G401 (cell line): Measurements from ENCODE around the gene HES6. TPM values are rescaled to one million over a fixed set of nuclear protein-coding genes. Genes with fewer than 3 reads are reported as not detected.

ENCODE experiments used
- DNase-seq: peaks from one replicate; pipeline ENCODE4 v3.0.0-alpha.2; 2015; ENCODE audit warnings: low spot score
- in situ Hi-C: cut with HindIII; loops from 2 replicates; pipeline ENCODE4 v1.10.0; 2016; ENCODE audit warnings: low sequenced_read_pairs, mixed read lengths
- total RNA-seq: library from RNA; depleted of rRNA; stranded (reverse); fragments of >200 nt; shearing (Covaris generic); gene quantifications from 2 replicates; pipeline ENCODE4 v1.2.3, GENCODE V29; 2014; rRNA removed

Gene HES6, protein sequence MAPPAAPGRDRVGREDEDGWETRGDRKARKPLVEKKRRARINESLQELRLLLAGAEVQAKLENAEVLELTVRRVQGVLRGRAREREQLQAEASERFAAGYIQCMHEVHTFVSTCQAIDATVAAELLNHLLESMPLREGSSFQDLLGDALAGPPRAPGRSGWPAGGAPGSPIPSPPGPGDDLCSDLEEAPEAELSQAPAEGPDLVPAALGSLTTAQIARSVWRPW
- 56.0 and 67.5 TPM in 2 replicates for total RNA-seq

- peak; percentile 68 for DNase-seq
Measured at GRCh38 chr2:238239863-238240756, at the start of gene HES6. HES6 (minus strand) TSS chr2:238240038; CDS start chr2:238239905, 133 bp downstream.

DNA sequence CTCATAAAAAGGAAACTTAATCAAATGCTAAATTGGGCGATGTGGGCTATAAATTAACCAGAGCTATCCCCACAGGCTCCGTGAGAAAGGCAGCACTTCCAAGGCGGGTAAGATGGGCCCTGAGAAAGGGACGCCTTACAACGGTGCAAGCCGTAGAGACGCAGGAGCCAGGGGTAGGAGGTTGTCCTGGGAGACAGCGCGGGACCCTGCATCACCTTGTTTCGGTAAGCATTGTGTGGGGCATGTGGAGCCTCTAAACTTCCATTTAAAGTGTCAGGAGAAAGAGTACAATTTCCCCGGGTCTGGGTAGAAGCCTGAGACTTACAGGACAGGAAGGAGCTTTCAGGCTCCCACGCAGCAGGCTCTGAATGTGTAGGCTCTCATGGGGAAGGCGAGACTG lies 49.7 kb upstream of the HES6 start:
- in situ Hi-C loops, result no loop called here
- no peak for DNase-seq

More at GRCh38 chr2:238239863-238240756, at the start of gene HES6:
- in situ Hi-C loops, result no loop called here

DNA sequence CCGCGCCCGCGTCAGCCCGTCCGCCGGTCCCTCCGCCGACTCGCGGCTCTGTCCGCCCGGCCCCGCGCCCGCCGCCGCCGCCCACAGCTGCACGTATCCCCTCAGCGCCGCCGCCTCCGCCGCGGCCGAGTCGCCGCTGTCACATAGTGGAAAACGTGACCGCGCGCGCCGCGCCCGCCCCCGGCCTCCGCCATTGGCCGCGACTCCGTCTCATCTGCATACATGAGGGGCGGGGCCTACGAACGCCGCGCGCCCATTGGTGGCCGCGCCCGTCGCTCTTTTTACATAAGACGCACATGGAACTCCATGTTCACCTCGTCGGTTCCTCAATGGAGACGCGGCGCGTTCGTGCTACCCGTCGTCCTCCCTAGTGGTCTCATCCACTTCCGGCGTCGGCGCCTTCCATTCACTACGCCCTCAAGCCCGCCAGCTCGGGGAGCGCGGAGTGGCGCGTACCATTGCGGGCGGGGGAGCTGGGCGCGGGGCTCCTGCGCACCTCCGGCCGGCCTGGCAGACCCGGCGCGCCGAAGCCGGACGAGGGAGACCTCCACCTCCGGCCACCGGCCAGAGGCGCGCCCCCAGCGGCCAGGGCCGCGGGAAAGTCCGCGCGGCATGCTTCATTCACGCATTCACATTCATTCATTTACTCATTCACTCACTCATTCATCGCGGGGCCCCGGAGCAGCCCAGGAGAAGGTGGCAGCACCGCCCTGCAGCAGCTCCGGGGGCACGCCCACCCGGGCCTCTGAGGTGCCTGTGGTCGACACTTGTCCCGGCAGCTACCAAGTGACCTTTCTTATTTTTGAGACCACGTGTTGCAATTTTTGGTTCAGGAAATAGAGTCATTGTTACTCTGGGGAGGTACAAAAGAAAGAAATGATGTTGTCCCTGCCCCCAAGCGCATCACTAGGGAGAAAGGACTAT lies 49.1 kb upstream of the HES6 start:
- DNase-seq, result peak; percentile 99
- in situ Hi-C loops, result no loop called here

DNA sequence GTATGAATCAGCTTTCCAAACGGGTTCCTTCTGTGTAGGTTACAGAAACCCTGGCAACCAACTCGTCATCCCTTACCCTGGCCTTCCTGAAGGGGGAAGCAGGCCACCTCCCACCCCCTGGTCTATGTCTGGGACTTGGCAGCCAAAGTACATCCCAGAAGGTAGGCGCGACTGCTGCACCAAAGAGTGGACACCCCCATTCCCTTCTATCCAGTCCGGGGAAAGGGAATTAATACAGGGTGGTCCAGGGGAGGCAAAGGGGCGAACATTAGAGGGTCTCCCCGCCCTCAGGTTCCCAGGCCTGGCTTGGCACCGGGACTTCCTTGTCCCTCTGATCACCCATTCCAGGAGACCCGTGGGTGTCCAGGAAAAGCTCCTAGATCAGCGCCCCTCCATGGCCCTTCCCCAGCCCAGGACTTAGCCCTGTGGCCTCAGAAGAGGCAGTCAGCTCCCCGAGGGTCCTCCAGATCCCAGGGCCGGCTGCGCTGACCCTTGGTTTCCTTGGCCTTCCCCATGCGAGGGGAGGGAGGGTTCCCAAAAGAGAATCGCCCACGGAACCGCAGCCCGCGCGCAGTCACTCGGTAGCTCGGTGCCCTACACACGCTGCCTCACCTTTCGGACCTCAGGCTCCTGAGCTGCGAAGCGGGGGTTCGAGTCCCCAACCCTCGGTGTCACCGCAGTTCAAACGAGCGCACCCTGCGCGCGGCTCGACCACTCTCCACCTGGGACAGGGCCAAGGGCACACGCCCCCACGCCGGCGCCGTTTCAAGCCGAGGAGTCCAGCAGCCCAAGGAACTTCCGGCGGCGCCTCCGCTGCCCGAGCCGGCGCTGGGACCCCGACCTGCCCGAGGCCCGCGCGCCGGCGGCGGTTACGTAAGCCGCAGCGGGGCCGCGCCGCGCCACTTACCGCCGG lies 48.2 kb upstream of the HES6 start, which contains the start of gene PER2:
Gene PER2, minus strand, starts transcription at position 874 of the 913 bp plus-strand sequence. CDS start 10,674 bp downstream, outside the sequence.
- peak; percentile 65 for DNase-seq
- in situ Hi-C loops, result no loop called here

DNA sequence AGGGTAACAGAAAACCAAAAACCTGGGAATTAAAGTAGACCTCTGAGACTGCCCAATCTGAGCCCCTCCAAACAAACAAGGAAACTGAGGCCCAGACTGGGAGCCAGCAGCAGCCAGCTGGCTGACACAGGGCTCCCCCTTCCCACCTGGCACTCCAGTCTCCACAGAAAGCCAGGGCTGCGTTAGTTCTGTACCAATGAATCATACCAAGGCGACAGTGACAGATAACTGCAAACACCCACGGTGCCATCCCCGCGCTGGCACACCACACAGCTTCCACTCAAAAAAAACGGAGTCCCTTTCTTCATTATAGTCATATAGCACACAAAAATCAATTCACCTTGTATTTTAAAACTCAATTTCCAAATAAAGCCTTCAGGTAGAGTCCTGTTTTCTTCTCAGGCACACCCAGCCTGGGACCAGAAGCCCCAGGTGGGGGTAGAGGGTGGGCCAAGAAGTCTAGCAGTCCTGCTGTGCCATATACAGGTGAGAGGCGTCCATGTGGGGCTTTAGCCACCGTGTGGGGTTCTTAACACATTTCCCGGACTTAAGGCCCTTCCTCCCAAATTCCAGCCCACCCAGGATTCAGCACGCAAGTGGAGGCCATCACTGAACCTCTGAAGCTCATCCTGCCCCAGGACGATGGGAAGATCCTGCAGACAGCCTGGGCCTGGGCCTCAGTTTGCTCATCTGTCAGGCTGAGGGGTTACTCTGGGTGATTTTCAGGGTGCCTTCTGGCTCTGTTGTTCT lies 47.3 kb upstream of the HES6 start:
- in situ Hi-C loops, result no loop called here
- DNase-seq, result no peak

DNA sequence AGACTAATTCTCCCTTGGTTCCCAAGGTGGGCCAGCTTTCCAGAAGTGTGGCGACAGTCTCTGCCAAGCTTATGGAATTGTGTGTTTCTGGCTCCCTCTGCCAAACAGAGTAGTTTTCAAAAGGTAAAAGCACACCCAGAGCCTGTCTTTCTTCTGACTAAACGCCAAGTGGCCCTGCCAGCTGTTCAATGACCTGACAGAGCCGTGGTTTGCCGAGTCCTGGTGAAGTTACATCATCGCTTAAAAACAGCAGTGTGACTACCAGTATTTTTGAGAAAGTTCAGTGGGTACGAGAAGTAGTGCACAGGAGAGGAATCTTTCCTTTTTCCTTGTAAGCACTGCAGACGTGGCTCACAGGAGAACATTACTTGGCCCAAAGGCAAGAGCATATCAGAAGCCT lies 46.7 kb upstream of the HES6 start:
- no peak for DNase-seq
- in situ Hi-C loops, result no loop called here

GRCh38 chr2:238286095-238286494 lies 46.3 kb upstream of the HES6 start:
- in situ Hi-C loops, result no loop called here
- no peak for DNase-seq

- in situ Hi-C loops, result no loop called here
Measured at GRCh38 chr2:238285653-238286082, 45.8 kb upstream of the HES6 start.

DNA sequence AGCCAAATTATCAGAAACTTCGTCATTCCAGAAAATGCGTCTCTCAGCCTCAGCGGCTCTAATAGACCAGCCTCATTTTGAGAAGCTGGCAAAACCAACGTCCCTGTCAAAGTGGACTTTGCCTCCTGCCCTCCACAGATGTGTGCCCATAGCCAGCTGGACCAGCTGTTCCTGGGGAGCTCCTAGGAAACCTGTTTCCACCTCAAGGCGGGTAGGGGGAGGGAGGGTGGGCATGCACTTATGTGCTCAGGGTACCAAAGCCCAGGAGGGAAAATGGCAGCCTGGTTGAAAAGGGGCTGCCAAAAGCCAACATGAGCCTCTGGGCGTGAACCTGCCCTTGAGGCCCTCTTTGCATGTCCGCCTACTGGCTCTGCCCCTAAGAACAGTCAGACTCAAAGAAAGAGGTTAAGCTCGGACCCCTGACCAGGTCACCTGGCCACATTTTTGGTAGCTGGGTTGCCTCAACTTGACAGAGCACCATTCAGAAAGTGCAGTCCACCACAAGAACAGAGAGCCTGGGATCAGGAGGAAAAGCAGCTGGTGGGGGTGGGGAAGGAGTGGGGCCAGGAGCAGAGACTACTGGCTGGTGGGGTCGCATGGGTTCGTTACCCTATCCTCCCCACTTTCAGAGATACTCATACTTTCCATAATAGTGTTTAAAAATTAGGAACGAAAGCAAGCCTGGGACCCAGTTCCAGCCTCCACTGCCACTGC lies 45.1 kb upstream of the HES6 start:
- DNase-seq, result no peak
- in situ Hi-C loops, result no loop called here

More at GRCh38 chr2:238285653-238286082, 45.8 kb upstream of the HES6 start:
- no peak for DNase-seq

GRCh38 chr2:238282861-238283738 lies 43.3 kb upstream of the HES6 start:
- no peak for DNase-seq
- in situ Hi-C loops, result no loop called here

DNA sequence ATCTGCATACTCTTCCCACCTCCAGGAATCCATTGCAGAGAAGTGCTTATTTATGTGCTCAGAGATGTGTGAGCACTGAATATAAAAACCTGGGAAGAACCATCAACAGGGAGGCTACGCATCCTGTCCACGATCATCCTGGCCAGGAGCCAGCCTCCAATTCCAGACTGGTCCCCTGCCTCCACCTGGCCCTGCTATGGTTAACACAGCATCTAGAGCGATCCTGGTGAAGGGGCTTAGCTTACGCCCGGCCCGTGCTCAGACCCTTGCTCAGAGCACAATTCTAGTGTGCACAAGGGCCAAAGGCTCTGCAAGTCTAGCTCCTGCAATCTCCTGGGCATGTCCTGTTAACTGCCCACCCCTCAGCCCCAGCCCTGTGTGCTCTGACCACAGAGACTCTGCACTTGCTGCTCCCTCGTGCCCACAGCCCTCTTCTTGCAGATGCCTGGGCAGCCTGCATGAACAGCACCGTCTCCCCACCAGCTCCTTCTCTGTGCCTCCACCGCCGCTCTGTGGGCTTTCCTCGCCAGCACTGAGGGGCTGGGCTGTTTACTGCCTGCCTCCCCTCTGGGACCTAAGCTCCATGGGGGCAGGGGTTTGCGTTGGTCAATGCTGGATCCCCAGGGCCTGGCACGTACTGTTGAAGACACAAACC lies 42.1 kb upstream of the HES6 start:
- DNase-seq, result peak; percentile 22

GRCh38 chr2:238280083-238280825 lies 40.4 kb upstream of the HES6 start:
- in situ Hi-C loops, result no loop called here
- no peak for DNase-seq

More for the DNA sequence above, 42.1 kb upstream of the HES6 start:
- in situ Hi-C loops, result no loop called here

DNA sequence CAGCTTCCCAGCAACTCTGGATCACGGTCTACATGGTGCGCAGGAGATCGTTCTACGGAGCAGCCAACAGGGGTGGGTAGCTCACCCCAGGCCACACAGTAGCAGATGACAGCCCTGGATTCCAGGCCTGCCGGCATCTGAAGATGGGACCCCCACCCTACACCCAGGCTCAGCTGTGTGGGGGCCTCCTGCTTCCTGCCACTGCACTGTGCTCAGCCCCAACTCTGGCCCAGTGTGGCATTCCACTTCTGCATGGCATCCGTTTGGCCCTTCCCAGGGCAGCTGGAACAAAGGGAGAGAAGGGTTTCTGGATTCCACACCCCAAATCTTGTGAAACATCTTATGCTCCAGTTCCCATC lies 39.5 kb upstream of the HES6 start:
- DNase-seq, result no peak
- in situ Hi-C loops, result no loop called here

GRCh38 chr2:238278626-238279323 lies 38.9 kb upstream of the HES6 start:
- in situ Hi-C loops, result no loop called here

More at GRCh38 chr2:238278626-238279323, 38.9 kb upstream of the HES6 start:
- DNase-seq, result no peak
